SK-N-SH (cell line): ENCODE data around the gene KCNN1. TPM values are rescaled to one million over a fixed set of nuclear protein-coding genes. Genes with fewer than 3 reads are reported as not detected.
"Not testable (repeated sequence)": the region's sequence is repeated elsewhere in the genome, so short reads cannot be mapped to it uniquely, and the experiment has no call there.

Experiments used
- CTCF ChIA-PET: fragments of 300-600, 350-600 bp; formaldehyde crosslinking; extraction: SDS; loops from one replicate; lab custom pipeline; 2021; lab: Yijun Ruan, JAX
- POLR2A ChIA-PET: fragments of 350-600 bp; sonication (Branson Sonifier 250); formaldehyde crosslinking; extraction: SDS; loops from one replicate; lab custom pipeline; 2020; ENCODE audit warnings: antibody characterized with exemption, inconsistent platforms; lab: Yijun Ruan, JAX
- DNase-seq: peaks from one replicate; pipeline ENCODE4 v3.0.0; 2012
- H2AFZ ChIP-seq: fragments of 200-600 bp; sonication (generic); 2 replicates; pipeline ENCODE4 v1.8.1; 2016; ENCODE audit warnings: antibody characterized with exemption, mild to moderate bottlenecking, low read depth
- H3F3A ChIP-seq: fragments of 200-600 bp; sonication (generic); replicated peaks from 2 replicates; pipeline ENCODE3; 2016; ENCODE audit warnings: antibody characterized with exemption, mild to moderate bottlenecking; ENCODE audit not compliant: insufficient read depth
- H3K27ac ChIP-seq, 2 experiments: fragments of 200-500 bp in 1 of 2; fragments of 200-600 bp in 1 of 2; sonication (Bioruptor generic) in 1 of 2; sonication (generic), shearing (Covaris generic) in 1 of 2; 2 replicates each; pipeline versions ENCODE4 v1.5.1 to v1.6.1; 2014 to 2016; ENCODE audit warnings: low read depth in 2 of 2, inconsistent platforms in 1 of 2, low read length in 1 of 2, mild to moderate bottlenecking in 1 of 2, mixed read lengths in 1 of 2
- H3K27me3 ChIP-seq: fragments of 200-600 bp; sonication (generic), shearing (Covaris generic); 2 replicates; pipeline ENCODE4 v1.6.1; 2016; ENCODE audit warnings: mixed run types; ENCODE audit not compliant: insufficient read depth
- H3K36me3 ChIP-seq, 2 experiments: fragments of 200-500 bp in 1 of 2; fragments of 200-600 bp in 1 of 2; sonication (Bioruptor generic) in 1 of 2; sonication (generic) in 1 of 2; replicated peaks in 1 of 2; 2 replicates each; pipeline versions ENCODE3 to v1.5.1; 2014 to 2016; ENCODE audit warnings: low read length in 1 of 2, mild to moderate bottlenecking in 1 of 2; ENCODE audit not compliant: insufficient read depth in 2 of 2, control insufficient read depth in 1 of 2
- H3K4me1 ChIP-seq, 2 experiments: fragments of 200-500 bp in 1 of 2; fragments of 200-600 bp in 1 of 2; sonication (Bioruptor generic) in 1 of 2; sonication (generic), shearing (Covaris generic) in 1 of 2; 2 replicates each; pipeline versions ENCODE4 v1.5.1 to v1.6.1; 2014 to 2016; ENCODE audit warnings: low read depth in 1 of 2, low read length in 1 of 2, mixed run types in 1 of 2; ENCODE audit not compliant: insufficient read depth in 2 of 2, control insufficient read depth in 1 of 2
- H3K4me2 ChIP-seq: fragments of 200-600 bp; sonication (generic), shearing (Covaris generic); 2 replicates; pipeline ENCODE4 v1.6.1; 2017; ENCODE audit warnings: mixed run types
- H3K4me3 ChIP-seq, 2 experiments: fragments of 200-500 bp in 1 of 2; fragments of 200-600 bp in 1 of 2; sonication (Bioruptor generic) in 1 of 2; sonication (generic), shearing (Covaris generic) in 1 of 2; 2 replicates each; pipeline versions ENCODE4 v1.5.1 to v1.8.1; 2014 to 2016; ENCODE audit warnings: low read depth in 2 of 2, inconsistent platforms in 1 of 2, low read length in 1 of 2, mild to moderate bottlenecking in 1 of 2, mixed read lengths in 1 of 2, moderate library complexity in 1 of 2
- H3K79me2 ChIP-seq: fragments of 200-600 bp; sonication (generic); 2 replicates; pipeline ENCODE4 v1.8.1; 2017; ENCODE audit warnings: mild to moderate bottlenecking; ENCODE audit not compliant: insufficient read depth
- H3K9ac ChIP-seq: fragments of 200-600 bp; sonication (generic); 2 replicates; pipeline ENCODE4 v1.6.1; 2017; ENCODE audit warnings: mixed run types
- H3K9me2 ChIP-seq: fragments of 200-600 bp; sonication (generic); 2 replicates; pipeline ENCODE4 v1.6.1; 2017; ENCODE audit warnings: mixed run types
- H3K9me3 ChIP-seq: fragments of 200-600 bp; sonication (generic); 2 replicates; pipeline ENCODE4 v1.6.1; 2017; ENCODE audit warnings: mixed run types, mild to moderate bottlenecking, moderate library complexity
- H4K20me1 ChIP-seq: fragments of 200-600 bp; sonication (generic); 2 replicates; pipeline ENCODE4 v1.6.1; 2017; ENCODE audit warnings: mild to moderate bottlenecking, mixed run types; ENCODE audit not compliant: insufficient read depth
- EP300 ChIP-seq, 2 experiments: IDR thresholded peaks; 2 replicates each; pipeline versions ENCODE4 v1.4.0 to v1.6.1; 2012; ENCODE audit warnings: borderline replicate concordance in 1 of 2, low read depth in 1 of 2, low read length in 1 of 2
- EZH2phosphoT487 ChIP-seq: fragments of 200-600 bp; sonication (generic); IDR thresholded peaks from 2 replicates; pipeline ENCODE4 v1.6.1; 2017; ENCODE audit warnings: low read depth, mixed run types, mild to moderate bottlenecking, antibody characterized with exemption, moderate library complexity, borderline replicate concordance
- FOSL2 ChIP-seq: IDR thresholded peaks from 2 replicates; pipeline ENCODE4 v1.4.0; 2012; ENCODE audit warnings: low read depth, mild to moderate bottlenecking, moderate library complexity, borderline replicate concordance
- FOXJ3 ChIP-seq: sonication (generic); formaldehyde crosslinking; IDR thresholded peaks from 2 replicates; pipeline ENCODE4 v1.5.1; 2020; ENCODE audit warnings: mild to moderate bottlenecking, missing genetic modification reagents
- GABPA ChIP-seq: IDR thresholded peaks from 2 replicates; pipeline ENCODE4 v1.4.0; 2012; ENCODE audit warnings: low read depth, mild to moderate bottlenecking
- POLR2AphosphoS5 ChIP-seq: IDR thresholded peaks from 2 replicates; pipeline ENCODE4 v1.6.1; 2012; ENCODE audit warnings: low read depth, low read length
- RAD21 ChIP-seq: IDR thresholded peaks from 2 replicates; pipeline ENCODE4 v1.6.1; 2012; ENCODE audit warnings: mild to moderate bottlenecking, low read length
- RCOR1 ChIP-seq: fragments of 150-350 bp; IDR thresholded peaks from 2 replicates; pipeline ENCODE4 v1.6.1; 2017; ENCODE audit warnings: antibody characterized with exemption, low read length
- RFX5 ChIP-seq: IDR thresholded peaks from 2 replicates; pipeline ENCODE4 v1.6.1; 2012; ENCODE audit warnings: mild to moderate bottlenecking, improper control_type of control experiment, low read length
- SIN3A ChIP-seq: IDR thresholded peaks from 2 replicates; pipeline ENCODE4 v1.6.1; 2012; ENCODE audit warnings: low read depth, mild to moderate bottlenecking, low read length, moderate library complexity, borderline replicate concordance
- TAF1 ChIP-seq: IDR thresholded peaks from 2 replicates; pipeline ENCODE4 v1.6.1; 2012; ENCODE audit warnings: low read depth, mild to moderate bottlenecking, low read length, moderate library complexity, borderline replicate concordance
- TCF12 ChIP-seq: IDR thresholded peaks from 2 replicates; pipeline ENCODE4 v1.4.0; 2012
- YY1 ChIP-seq: IDR thresholded peaks from 2 replicates; pipeline ENCODE4 v1.4.0; 2012; ENCODE audit warnings: low read depth, mild to moderate bottlenecking
- WGBS: methylation state at CpG from one replicate; pipeline ENCODE4 v1.1.6; 2017; ENCODE audit warnings: low lambda C conversion rate; 5-methylcytosine and 5-hydroxymethylcytosine counted together
- polyA plus RNA-seq, 3 experiments: library from polyadenylated mRNA; depleted of rRNA; stranded (reverse); fragments of >200 nt; gene quantifications; 2 replicates each; pipeline ENCODE4 v1.2.3, GENCODE V29; 2012
- TF ChIP-seq, protein P1 (sequence below): IDR thresholded peaks from 2 replicates; pipeline ENCODE4; 2012
- TF ChIP-seq, protein P2 (sequence below): IDR thresholded peaks from 2 replicates; pipeline ENCODE4 v1.4.0; 2012; ENCODE audit warnings: low read depth, borderline replicate concordance
- TF ChIP-seq, protein P3 (sequence below): IDR thresholded peaks from 2 replicates; pipeline ENCODE4 v1.4.0; 2012; ENCODE audit warnings: low read depth
- TF ChIP-seq, protein P4 (sequence below): fragments of 150-350 bp; IDR thresholded peaks from 2 replicates; pipeline ENCODE4 v1.6.1; 2016; ENCODE audit warnings: mild to moderate bottlenecking, low read depth, low read length

The KCNN1 gene
- polyA plus RNA-seq, 1 of the 3 experiments (the other 2 are of a cell fraction): 3.6 TPM

DNA sequence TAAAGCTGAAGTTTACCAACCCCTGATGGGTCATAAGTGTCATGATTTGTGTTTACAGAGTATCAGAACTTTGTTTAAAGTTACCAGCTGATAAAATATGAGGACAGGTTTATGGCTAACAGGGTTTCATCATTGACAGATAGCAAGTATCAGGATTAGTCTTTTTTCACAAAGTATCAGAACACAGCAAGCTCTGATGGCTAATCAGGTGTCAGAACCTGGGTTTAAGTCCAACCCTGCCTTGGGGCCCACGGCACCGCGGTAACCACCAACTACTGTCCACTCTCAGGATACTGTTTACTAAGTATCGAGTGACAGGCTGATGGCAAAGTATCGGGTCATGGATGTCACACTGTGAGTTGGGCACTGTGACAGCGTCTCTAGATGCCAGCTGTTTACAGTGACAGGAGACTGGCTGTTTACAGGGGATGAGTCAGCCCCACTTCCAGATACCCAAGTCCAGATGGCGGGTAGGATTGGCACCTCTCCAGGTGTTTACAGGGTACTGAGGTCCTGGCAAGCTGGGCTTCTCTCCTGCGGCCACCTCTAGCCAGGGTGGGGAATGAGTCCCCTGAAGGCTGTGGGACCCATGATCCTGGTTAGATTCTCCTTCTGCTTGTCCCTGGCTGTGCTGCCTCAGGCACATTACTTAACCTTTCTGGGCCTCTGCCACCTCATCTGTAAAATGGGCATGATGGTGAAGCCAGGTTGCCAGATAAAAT lies 62.9 kb downstream of the KCNN1 start (continued):
- 0 out of 2 replicates have a peak, but pooled peaks have one; percentile 50 for TF ChIP-seq SIN3A
- TF ChIP-seq TAF1: no peak
- TF ChIP-seq RAD21: no peak
- no peak; the same call in 1 of the 2 replicates for TF ChIP-seq RCOR1
- TF ChIP-seq FOSL2: peak; percentile 22; the same call in 1 of the 2 replicates
- no peak for TF ChIP-seq GABPA

DNA sequence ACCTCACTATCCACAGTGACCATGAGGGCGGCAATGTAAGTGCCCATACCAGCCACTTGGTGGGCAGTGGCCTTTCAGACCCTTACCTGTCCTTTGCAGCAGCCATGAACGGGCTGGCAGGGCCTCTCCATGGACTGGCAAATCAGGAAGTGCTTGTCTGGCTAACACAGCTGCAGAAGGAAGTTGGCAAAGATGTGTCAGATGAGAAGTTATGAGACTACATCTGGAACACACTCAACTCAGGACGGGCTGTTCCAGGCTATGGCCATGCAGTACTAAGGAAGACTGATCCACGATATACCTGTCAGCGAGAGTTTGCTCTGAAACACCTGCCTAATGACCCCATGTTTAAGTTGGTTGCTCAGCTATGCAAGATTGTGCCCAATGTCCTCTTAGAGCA lies 64.5 kb downstream of the KCNN1 start:
- H2AFZ ChIP-seq, H3K4me3 ChIP-seq, H3K9me3 ChIP-seq, H3K4me2 ChIP-seq, H4K20me1 ChIP-seq, H3K27me3 ChIP-seq, H3F3A ChIP-seq, H3K27ac ChIP-seq, POLR2A ChIA-PET, H3K36me3 ChIP-seq, H3K79me2 ChIP-seq, H3K9me2 ChIP-seq, DNase-seq, H3K9ac ChIP-seq, H3K4me1 ChIP-seq: not testable (repeated sequence)
- WGBS: 95% methylated on average over 4 of the region's 5 CpGs
- CTCF ChIA-PET: interaction anchor here (0.6 to 1.3 kb wide), 3 partner anchors 21 to 25 kb away, joined by 3 read pairs; no protein-coding TSS in a partner anchor

DNA sequence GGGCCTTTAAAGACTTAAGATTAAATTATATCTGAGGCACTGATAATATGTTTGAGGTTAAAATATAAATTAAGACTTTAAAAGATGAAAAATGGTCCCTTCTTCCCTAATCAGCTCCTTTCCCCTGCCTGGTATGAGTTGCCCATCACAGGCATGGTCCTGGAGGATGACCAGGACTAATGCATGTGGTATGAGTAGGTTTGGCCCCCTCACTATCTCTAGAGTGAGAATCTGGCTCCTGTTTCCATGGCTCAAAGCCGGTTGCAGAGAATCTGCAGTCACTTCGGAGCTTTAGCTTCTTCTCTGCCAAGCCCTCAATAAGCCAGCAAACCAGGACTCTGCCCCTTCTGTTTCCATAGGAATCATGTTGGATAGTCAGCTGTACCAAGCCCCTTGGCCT lies 65.2 kb downstream of the KCNN1 start:
- POLR2A ChIA-PET, H3F3A ChIP-seq, H3K9me3 ChIP-seq, H3K4me3 ChIP-seq, H3K9ac ChIP-seq, H3K9me2 ChIP-seq, H3K36me3 ChIP-seq, H2AFZ ChIP-seq, H3K27ac ChIP-seq, H3K79me2 ChIP-seq, H3K4me1 ChIP-seq, H3K4me2 ChIP-seq, H4K20me1 ChIP-seq, DNase-seq, H3K27me3 ChIP-seq: not testable (repeated sequence)
- WGBS: 59% methylated on average over 2 of the region's 2 CpGs
- CTCF ChIA-PET: interaction anchor here (0.6 to 1.3 kb wide), 2 partner anchors 21 to 25 kb away, joined by 3 read pairs; no protein-coding TSS in a partner anchor

DNA sequence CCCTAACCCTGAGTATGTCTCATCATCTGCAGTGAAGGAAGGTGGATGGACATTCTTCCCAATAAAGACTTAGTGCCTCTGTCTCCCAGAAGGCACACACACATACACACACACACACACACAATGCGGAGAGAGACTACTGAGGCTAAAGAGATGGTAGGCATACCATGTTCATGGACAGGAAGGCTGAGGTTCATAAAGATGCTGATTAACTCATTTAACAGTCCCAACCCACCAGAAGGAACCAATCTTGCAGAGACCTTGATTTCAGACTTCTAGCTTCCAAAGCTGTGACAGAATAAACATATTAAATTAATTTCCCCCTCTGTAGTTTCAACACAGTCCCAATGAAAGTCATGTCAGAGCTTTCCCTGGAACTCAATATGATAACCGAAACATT lies 74.1 kb downstream of the KCNN1 start:
- Histone ChIP-seq H2AFZ (no peak overlapping the region), H3K79me2 (no peaks in the 10 kb centered on the region), H4K20me1 (no peaks in the 10 kb centered on the region), H3K4me2 (no peak overlapping the region), H3F3A (peaks cover 3% of the 10 kb centered on the region), H3K9ac (no peak overlapping the region), H3K27me3 (peaks cover 8% of the 10 kb centered on the region; the same call in 1 of the 2 replicates), H3K9me2 (no peaks in the 10 kb centered on the region), H3K36me3 (no peaks in the 10 kb centered on the region), H3K4me3 (no peak overlapping the region), H3K27ac (no peak overlapping the region), H3K9me3 (no peaks in the 10 kb centered on the region), H3K4me1 (no peaks in the 10 kb centered on the region; a peak in 1 of 4 replicates)
- WGBS: 42% methylated on average over 2 of the region's 2 CpGs
- ChIA-PET CTCF (interaction anchor here (1.0 to 1.6 kb wide), 3 partner anchors 15 to 120 kb away, joined by 3 to 6 read pairs (median 5); no protein-coding TSS in a partner anchor), POLR2A (no interaction called here)
- DNase-seq: no peak
- no peak for TF ChIP-seq RFX5
- TF ChIP-seq, protein P1, sequence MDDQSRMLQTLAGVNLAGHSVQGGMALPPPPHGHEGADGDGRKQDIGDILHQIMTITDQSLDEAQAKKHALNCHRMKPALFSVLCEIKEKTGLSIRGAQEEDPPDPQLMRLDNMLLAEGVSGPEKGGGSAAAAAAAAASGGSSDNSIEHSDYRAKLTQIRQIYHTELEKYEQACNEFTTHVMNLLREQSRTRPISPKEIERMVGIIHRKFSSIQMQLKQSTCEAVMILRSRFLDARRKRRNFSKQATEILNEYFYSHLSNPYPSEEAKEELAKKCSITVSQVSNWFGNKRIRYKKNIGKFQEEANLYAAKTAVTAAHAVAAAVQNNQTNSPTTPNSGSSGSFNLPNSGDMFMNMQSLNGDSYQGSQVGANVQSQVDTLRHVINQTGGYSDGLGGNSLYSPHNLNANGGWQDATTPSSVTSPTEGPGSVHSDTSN: no peak
- TF ChIP-seq, protein P2, sequence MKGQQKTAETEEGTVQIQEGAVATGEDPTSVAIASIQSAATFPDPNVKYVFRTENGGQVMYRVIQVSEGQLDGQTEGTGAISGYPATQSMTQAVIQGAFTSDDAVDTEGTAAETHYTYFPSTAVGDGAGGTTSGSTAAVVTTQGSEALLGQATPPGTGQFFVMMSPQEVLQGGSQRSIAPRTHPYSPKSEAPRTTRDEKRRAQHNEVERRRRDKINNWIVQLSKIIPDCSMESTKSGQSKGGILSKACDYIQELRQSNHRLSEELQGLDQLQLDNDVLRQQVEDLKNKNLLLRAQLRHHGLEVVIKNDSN: no peak
- TF ChIP-seq POLR2AphosphoS5: no peak
- TF ChIP-seq EP300 (IDR thresholded peaks at IDR 0.05; ENCODE audit: borderline replicate concordance in 1 of 2, low read depth in 1 of 2, low read length in 1 of 2): no peak
- no peak for TF ChIP-seq TAF1
- no peak for TF ChIP-seq EZH2phosphoT487
- TF ChIP-seq, protein P3, sequence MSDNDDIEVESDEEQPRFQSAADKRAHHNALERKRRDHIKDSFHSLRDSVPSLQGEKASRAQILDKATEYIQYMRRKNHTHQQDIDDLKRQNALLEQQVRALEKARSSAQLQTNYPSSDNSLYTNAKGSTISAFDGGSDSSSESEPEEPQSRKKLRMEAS: no peak
- no peak for TF ChIP-seq YY1
- no peak for TF ChIP-seq FOXJ3 (CRISPR knock-in tag)
- no peak for TF ChIP-seq TCF12
- TF ChIP-seq, protein P4, sequence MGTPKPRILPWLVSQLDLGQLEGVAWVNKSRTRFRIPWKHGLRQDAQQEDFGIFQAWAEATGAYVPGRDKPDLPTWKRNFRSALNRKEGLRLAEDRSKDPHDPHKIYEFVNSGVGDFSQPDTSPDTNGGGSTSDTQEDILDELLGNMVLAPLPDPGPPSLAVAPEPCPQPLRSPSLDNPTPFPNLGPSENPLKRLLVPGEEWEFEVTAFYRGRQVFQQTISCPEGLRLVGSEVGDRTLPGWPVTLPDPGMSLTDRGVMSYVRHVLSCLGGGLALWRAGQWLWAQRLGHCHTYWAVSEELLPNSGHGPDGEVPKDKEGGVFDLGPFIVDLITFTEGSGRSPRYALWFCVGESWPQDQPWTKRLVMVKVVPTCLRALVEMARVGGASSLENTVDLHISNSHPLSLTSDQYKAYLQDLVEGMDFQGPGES: no peak
